HG03520 (cell line): Measurements from ENCODE around the gene SLC39A6.
"Not testable (repeated sequence)": the region's sequence is repeated elsewhere in the genome, so short reads cannot be mapped to it uniquely, and the experiment has no call there.

Experiments
- ATAC-seq: cut with Tn5 transposase; IDR thresholded peaks from one replicate; pipeline ENCODE4 v1.9.1; 2021; ENCODE audit warnings: mild to moderate bottlenecking, moderate library complexity; ENCODE audit not compliant: unreplicated experiment

SLC39A6 gene

DNA sequence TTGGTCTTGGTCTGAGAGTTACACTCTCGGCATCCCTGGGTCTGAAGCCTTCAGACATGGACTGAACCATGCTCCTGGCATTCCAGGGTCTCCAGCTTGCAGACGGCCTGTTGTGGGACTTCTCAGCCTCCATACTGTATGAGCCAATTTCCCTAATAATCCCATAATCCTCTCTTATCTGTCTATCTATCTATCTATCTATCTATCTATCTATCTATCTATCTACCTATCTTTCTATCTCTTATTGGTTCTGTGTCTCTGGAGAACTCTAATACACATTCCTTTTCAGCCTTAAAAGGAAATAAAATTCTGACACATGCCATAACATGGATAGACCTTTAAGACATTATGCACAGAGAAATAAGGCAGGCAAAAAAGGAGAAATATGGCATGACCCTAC is 24.4 kb downstream of the SLC39A6 start:
- no peak for ATAC-seq

DNA sequence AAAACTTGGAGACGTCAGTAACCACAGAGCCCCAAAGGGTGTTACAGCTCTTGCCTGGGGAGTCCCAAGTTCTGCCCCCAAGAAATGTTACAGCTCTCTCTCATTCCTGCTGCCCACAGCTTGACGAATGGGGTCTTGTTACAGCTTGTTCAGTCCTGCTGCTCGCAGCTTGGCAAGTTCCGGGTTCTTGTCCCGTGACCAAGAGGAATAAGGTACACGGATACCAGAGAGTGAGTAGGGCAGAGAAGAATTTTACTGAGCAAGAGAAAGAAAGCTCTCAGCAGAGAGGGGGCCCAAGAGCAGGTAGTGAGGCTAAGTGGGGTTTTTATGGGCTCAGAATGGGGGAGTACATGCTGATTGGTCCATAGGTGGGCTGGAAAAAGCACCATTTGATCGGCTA is 27.2 kb downstream of the SLC39A6 start:
- no peak for ATAC-seq

DNA sequence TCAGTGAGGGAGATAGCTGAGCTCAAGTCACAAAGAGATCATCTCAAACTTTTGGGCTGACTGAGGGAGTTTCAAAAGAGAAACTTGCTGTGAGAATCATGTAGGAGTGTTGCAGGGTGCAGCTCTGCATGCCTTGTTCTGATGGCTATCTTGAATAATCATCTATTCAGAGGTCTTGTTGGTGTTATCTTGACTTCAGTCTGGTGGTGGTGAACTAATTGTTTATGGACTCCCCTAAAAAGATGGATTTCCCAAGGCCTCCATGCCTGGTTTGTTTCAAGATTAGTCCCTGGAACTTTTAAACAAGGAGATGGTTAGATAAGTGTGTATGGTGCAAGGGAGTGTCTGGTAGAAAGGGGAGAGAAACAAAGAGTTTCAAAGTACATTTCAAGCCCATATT is 29.8 kb downstream of the SLC39A6 start:
- ATAC-seq, result no peak

DNA sequence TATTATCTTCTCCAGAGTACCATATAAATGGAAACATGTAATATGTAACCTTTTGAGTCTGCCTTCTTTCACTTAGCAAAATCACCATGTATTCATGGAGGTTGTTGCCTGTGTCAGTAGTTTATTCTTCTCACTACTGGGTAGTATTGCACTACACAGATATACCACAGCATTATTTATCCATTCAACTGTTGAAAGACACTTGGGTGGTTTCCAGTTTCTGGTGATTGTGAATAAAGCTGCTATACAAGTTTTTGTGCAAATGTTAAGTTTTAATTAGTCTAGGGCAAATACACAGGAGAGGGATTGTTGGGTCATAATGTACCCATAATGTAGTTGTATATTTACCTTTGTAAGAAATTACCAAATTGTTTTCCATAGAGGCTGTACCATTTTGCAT is 32.2 kb downstream of the SLC39A6 start:
- ATAC-seq, result no peak

DNA sequence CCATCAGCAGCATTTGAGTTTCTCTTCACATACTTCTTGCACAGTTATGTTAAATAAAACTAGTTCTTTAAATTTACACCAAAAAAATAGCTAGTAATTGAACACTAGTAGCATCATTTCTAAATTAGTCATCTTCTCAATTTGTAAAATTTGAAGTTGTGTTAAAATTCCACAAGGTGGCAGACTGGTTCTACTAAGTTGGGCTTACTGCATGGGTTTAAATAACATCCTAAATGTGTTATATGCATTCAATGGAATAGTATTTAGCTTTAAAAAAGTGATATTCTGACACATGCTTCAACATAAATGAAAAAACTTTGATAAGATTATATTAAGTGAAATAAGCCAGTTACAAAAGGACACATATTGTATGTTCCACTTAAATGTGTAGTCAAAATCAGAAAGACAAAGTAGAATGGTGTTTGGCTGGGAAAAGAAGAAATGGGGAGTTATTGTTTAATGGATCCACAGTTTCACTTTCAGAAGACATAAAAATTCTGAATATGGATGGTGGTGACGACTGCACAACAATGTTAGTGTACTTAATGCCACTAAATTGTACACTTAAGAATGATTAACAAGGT is 33.1 kb downstream of the SLC39A6 start:
- no peak for ATAC-seq

DNA sequence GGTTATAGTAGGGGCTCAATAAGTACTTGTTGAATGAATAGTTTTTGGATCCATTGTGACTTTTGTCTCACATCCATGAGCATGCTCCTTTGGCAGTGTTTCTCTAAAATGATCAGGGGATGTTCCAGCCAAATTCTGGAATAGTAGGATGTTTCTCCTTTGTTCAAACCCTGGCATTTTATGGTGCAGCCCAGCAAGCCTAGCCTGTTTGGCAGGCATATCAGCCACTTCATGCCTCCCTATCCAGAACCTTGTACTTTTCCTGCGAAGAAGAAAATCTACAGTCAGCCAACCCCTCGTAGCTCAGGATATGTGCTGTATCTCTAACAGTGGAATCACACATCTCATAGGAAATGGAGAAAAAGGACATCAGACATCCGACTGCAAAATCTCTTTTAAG is 34.7 kb downstream of the SLC39A6 start:
- no peak for ATAC-seq

DNA sequence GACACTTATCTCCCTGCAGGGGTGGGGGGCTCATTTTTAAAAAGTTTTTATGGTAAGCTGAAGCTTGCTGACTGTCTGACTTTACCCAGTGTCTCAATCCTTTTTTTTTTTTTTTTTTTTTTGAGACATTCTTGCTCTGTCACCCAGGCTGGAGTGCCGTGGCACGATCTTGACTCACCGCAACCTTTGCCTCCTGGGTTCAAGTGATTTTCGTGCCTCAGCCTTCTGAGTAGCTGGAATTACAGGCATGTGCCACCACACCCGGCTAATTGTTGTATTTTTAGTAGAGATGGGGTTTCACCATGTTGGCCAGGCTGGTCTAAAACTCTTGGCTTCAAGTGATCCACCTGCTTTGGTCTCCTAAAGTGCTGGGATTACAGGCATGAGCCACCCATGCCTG is 37.0 kb downstream of the SLC39A6 start:
- ATAC-seq, result not testable (repeated sequence)

DNA sequence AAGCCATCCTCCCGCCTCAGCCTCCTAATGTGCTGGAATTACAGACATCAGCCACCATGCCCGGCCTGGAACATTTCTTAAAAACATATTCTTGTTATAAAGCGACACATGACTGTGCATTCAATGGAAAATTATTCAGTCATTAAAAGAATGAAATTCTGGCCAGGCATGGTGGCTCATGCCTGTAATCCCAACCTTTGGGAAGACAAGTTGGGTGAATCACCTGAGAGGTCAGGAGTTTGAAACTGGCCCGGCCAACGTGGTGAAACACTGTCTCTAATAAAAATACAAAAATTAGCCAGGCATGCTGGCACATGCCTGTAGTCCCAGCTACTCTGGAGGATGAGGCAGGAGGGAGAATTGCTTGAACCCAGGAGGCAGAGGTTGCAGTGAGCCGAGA is 40.1 kb downstream of the SLC39A6 start:
- no peak for ATAC-seq

DNA sequence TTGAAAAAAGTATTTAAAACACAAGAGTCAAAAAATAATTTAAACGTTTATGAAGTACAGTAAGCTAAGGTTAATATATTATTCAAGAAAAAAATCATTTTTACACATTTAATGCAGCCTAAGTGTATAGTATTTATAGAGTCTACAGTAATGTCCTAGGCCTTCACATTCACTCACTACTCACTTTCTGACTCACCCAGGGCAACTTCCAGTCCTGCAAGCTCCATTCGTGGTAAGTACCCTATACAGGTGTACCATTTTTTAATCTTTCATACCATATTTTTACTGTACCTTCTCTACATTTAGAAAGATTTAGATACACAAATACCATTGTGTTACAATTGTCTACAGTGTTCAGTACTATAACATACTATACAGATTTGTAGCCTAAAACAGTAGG is 40.9 kb downstream of the SLC39A6 start:
- no peak for ATAC-seq

DNA sequence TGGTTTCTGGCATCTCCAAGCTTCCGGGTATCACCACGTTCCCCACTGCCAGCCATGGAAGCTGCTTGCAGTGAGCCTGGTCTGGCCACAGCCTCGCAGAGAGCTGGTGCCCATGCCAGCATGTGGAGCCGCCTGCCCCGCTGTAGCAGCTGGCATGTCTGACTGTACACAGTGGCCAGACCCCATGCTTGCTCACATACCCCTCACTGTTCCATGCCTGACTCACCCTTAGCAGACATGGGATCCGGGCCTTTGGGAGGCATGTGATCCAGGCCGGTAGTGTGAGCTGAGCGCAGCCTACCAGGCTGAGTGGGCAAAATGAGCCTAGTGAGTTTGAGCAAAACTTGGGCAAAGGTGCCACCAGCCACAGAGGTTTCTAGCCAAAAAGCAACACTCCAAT is 43.0 kb downstream of the SLC39A6 start:
- no peak for ATAC-seq

DNA sequence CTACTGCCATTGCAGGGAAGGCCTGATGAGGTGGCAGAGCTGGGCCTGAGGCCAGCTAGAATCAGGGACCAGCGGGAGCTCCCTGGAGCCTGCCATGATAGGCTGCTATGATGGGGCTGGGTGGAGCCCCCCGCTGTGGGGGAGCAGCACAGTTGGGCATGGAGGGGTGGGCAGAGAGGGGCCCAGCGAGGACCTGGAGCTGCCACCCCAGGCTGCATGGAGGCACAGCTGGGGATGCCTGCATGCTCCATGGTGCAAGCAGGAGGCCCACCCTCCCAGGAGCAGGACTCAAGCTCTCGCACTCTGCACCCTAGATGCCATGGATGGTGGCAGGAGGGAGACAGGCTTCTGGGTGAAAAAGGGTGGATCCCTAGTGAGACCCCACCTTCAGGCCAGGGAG is 43.9 kb downstream of the SLC39A6 start:
- no peak for ATAC-seq

DNA sequence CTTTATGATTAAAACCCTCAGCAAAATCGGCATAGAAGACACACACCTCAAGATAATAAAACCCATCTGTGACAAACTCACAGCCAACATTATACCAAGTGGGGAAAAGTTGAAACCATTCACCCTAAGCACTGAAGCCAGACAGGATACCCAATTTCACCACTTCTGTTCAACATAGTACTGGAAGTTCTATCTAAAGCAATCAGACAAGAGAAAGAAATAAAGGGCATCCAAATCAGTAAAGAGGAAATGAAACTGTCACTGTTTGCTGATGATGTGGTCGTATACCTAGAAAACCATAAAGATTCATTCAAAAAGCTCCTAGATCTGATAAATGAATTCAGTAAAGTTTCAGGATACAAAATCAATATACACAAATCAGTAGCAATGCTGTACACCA is 45.4 kb downstream of the SLC39A6 start:
- ATAC-seq, result no peak

DNA sequence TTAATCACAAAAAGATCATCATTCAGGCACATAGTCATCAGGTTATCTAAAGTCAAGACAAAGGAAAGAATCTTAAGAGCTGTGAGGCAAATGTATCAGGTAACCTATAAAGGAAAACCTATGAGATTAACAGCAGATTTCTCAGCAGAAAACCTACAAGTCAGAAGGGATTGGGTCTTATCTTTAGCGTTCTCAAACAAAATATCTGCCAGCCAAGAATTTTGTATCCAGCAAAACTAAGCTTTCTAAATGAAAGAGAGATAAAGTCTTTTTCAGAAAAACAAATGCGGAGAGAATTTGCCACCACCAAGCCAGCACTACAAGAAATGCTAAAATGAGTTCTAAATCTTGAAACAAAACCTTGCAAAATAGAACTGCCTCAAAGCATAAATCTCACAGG is 48.0 kb downstream of the SLC39A6 start:
- ATAC-seq, result not testable (repeated sequence)

DNA sequence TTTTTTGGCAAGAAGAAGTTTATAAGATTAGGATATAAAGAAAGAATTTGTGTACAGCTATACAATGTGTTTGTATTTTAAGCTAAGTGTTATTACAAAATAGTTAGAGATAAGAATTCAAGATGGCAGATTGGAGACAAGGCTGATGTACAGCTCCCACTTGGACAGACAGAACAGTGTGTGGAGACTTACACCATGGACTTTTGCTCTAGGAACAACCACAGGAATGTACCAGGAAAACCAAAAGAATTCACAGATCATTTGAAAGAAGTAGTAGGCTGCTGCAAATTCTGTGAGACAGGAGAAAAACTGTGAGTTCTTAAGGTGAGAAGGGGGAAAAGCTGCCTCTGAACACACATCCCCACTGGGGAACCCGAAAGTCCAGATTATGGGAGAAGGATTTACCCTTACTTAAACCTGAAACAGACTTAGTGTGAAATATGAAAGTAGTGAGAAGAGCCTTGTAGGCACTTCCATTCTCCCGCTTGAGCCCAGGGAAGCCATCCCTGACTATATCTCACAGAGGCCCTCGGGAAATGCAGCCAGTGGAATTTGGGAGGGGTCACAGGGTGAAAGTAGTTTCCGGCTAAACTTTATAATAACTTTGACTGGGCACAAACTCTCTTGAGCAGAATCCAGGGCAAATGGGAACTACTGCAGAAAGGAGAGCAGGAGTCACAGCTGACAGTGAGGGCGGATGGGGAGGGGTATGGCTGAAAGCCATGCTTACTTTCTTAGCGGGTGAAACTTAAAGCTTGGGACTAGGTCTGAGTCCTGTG is 50.2 kb downstream of the SLC39A6 start:
- ATAC-seq, result no peak

DNA sequence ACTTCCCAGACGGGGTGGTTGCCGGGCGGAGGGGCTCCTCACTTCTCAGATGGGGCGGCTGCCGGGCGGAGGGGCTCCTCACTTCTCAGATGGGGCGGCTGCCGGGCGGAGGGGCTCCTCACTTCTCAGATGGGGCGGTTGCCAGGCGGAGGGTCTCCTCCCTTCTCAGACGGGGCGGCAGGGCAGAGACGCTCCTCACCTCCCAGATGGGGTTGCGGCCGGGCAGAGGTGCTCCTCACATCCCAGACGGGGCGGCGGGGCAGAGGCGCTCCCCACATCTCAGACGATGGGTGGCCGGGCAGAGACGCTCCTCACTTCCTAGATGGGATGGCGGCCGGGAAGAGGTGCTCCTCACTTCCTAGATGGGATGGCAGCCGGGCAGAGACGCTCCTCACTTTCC is 51.4 kb downstream of the SLC39A6 start:
- ATAC-seq, result not testable (repeated sequence)

DNA sequence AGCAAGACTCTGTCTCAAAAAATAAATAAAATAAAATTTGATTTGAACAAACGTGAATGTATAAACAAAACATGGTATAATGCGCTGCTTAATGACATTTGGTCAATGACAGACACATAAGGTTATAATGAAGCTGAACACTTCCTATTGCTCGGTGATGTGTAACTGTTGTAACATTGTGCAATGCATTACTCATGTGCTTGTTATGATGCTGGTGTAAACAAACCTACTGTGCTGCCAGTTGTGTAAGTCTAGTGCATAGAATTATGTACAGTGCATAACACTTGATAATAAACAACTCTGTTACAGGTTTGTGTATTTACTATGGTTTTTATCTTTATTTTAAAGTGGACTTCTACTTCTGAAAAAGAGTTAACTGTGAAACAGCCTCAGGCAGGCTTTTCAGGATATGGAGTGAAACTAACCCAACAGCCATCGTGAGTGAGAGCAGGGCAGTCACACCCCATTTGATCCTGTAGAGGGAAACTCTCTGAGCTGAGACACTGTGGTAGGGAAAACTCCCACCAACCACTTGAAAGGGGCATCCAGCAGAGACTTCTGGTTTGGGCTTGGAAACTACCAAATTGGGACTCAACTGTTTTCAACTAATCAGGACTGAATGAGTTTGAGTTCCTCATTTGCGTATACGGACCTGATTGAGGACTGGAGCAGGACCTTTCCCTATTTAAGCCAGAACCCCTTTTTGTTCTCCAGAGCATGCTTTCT is 53.1 kb downstream of the SLC39A6 start:
- no peak for ATAC-seq

DNA sequence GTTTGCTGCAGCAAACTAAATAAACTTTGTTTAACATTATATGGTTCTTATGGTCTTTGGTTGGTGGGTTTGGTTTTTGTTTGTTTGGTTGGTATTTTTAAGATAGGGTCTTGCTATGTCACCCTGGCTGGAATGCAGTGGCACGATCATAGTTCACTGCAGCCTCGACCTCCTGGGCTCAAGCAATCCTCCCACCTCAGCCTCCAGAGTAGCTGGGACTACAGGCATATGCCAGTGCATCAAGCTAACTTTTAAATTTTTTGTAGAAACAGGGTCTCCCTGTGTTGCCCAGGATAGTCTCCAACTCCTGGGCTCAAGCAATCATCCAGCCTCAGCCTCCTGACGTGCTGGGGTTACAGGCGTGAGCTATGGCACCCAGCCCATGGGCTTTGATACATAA is 54.7 kb downstream of the SLC39A6 start:
- ATAC-seq, result no peak

DNA sequence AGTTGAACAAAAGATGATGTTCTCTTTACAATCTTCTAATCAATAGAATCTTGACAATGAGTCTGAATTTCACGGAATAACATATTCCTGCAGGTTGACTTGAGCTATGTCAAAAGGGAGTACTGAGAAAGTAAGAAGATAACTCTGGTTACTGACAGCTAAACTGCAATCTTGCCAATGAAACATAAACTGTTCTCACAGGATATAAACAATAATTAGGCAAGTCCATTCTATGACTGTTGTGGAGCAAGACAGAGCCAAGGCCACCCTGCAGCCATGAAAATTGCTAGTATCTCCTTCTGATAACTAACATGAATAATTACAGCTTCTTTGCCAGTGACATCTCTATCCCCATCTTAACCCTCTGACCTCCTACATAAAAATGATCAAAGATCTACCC is 55.5 kb downstream of the SLC39A6 start:
- no peak for ATAC-seq

DNA sequence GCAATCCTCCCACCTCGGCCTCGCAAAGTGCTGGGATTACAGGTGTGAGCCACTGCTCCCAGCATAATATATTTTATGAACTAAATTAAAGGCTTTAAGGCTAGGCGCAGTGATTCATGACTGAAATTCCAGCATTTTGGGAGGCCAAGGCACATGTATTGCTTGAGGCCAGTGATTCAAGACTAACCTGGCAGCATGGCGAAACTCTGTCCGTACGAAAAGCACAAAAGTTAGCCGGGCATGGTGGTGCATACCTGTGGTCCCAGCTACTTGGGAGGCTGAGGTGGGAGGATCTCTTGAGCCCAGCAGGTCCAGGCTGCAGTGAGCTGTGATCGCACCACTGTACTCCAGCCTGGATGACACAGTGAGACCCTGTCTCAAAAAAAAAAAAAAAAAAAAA is 56.7 kb downstream of the SLC39A6 start:
- ATAC-seq, result not testable (repeated sequence)

DNA sequence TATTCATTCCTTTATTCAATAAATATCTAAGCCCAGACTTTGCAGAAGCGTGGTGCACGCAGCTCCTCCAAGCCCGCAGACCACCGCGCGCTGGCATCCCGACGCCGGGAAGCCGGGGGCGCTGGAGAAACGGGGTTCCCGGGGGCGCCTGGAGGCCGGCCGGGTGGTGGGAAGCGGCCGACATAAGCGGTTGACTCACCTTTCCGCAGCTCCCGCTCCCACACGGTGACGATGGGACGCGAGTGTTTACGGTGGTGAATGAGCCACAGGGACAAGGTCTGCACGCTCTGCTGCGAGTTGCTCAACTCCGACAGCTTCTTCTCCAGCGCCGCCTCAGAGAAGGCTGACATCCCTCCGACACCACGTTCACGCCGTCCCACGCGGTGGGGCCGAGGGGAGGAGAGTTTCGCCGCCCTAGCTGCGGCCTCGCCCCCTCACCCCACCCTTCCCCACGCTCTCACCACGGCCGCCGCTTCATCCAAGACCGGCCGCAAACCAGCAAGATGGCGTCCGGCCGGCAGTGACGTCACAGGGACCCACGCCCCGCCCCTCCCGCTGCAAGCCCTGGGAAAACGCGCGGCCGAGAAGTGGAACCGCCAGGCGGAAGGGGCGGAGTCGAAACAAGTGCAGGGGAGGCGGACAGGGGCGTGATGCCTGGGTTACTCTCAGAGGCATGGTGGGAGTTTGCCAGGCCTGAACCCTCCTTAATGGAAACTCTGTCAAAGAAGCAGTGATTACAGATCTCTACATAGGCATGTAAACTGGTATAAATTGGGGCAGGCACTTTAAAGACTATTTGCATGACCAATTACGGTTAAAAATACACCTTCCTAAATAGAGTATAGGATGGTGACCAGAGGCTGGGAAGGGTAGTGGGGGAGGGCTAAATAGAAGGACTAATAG is 61.8 kb downstream of the SLC39A6 start, which contains the start of gene RPRD1A:
TSS of gene RPRD1A (minus strand) at position 505 of the 903 bp plus-strand sequence. CDS start at position 350, 155 bp downstream.
- peak; percentile 90 for ATAC-seq

DNA sequence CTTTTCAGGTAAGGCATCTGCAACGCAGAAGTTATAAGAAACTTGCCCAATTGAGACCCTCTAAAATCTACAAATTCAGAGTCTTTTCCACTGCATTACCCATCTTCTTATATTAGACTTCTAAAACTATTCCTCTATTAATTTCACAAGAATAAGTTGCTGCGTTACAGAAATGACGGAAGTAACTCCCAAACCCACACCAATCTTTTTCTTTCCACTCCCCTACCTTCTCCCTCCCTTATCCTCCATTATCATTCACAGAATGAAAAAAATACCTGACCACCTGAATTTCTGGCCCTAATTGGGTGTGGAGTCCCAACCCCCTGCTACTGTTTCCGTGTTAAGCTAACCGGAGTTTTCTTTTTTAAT is 62.5 kb downstream of the SLC39A6 start:
- ATAC-seq, result no peak
